Ascending aorta (tissue), 2 donors: ENCODE results near the gene KRT85. TPM values are rescaled to one million over a fixed set of nuclear protein-coding genes. Genes with fewer than 3 reads are reported as not detected.

Experiments
- DNase-seq, 2 donors: peaks; one replicate each; pipeline ENCODE4 v3.0.0-alpha.2; 2019; ENCODE audit warnings: low spot score in 2 of 2
- H3K27ac ChIP-seq, 2 donors: fragments of 200-600 bp; sonication (generic); one replicate each; pipeline ENCODE4 v1.5.1; 2016 to 2017; ENCODE audit warnings: mild to moderate bottlenecking in 1 of 2
- H3K27me3 ChIP-seq: fragments of 200-600 bp; sonication (generic); one replicate; pipeline ENCODE4 v1.5.1; 2017
- H3K36me3 ChIP-seq, 2 donors: fragments of 200-600 bp; sonication (generic); one replicate each; pipeline ENCODE4 v1.5.1; 2016
- H3K4me1 ChIP-seq, 2 donors: fragments of 200-600 bp; sonication (generic); one replicate each; pipeline ENCODE4 v1.5.1; 2016 to 2017; ENCODE audit warnings: mild to moderate bottlenecking in 1 of 2
- H3K4me3 ChIP-seq, 2 donors: fragments of 200-600 bp; sonication (generic); one replicate each; pipeline ENCODE4 v1.5.1; 2016 to 2017; ENCODE audit warnings: mild to moderate bottlenecking in 1 of 2
- H3K9me3 ChIP-seq, 2 donors: fragments of 200-600 bp; sonication (generic); one replicate each; pipeline ENCODE4 v1.5.1; 2016
- intact Hi-C: fragments of 100-400 bp; cut with DNase I; formaldehyde crosslinking; loops from one replicate; pipeline ENCODE4 v1.15.1; 2023
- total RNA-seq: library from RNA; depleted of rRNA; stranded (reverse); fragments of >200 nt; gene quantifications from one replicate; pipeline ENCODE4 v1.1.0, GENCODE V29; 2016
- TF ChIP-seq, protein P1 (sequence below), 3 experiments: fragments of 200-600 bp in 2 of 3; fragments of 450-650 bp in 1 of 3; sonication (generic) in 2 of 3; IDR thresholded peaks; one replicate each; pipeline ENCODE4 v1.5.1; 2016 to 2019; ENCODE audit warnings: antibody characterized with exemption in 3 of 3, mild to moderate bottlenecking in 1 of 3, moderate library complexity in 1 of 3

The KRT85 gene
- total RNA-seq, 1 donor from 2014 or later: not detected

DNA sequence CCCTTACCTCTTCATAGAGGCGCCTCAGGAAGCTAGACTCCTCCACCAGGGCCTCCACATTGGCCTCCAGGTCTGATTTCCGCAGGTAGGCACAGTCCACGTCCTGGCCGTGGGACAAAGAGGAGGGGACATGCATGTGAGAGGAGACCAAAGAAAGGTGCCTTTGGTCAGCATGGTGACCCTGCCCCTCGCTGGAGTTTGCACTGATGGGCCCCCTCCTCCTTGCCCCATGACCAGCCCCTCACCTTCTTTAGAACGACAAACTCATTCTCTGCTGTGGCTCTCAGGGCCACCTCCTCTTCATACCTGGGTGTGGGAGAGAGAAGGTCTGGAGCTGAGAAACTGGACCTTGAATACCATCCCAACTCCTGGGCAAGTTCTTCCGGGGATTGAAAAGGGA, 3.2 kb downstream of the KRT85 start:
- no peaks in the 10 kb centered on the region for H3K4me1 ChIP-seq
- H3K27me3 ChIP-seq: no peaks in the 10 kb centered on the region
- no peak for DNase-seq
- no peak overlapping the region for H3K4me3 ChIP-seq
- no peaks in the 10 kb centered on the region for H3K9me3 ChIP-seq
- no peaks in the 10 kb centered on the region for H3K36me3 ChIP-seq
- no peak overlapping the region for H3K27ac ChIP-seq
- TF ChIP-seq, protein P1, sequence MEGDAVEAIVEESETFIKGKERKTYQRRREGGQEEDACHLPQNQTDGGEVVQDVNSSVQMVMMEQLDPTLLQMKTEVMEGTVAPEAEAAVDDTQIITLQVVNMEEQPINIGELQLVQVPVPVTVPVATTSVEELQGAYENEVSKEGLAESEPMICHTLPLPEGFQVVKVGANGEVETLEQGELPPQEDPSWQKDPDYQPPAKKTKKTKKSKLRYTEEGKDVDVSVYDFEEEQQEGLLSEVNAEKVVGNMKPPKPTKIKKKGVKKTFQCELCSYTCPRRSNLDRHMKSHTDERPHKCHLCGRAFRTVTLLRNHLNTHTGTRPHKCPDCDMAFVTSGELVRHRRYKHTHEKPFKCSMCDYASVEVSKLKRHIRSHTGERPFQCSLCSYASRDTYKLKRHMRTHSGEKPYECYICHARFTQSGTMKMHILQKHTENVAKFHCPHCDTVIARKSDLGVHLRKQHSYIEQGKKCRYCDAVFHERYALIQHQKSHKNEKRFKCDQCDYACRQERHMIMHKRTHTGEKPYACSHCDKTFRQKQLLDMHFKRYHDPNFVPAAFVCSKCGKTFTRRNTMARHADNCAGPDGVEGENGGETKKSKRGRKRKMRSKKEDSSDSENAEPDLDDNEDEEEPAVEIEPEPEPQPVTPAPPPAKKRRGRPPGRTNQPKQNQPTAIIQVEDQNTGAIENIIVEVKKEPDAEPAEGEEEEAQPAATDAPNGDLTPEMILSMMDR (IDR thresholded peaks at IDR 0.05): no peak
- intact Hi-C loops: no loop called here

- no peaks in the 10 kb centered on the region for H3K4me1 ChIP-seq
- TF ChIP-seq, protein P1 (IDR thresholded peaks at IDR 0.05): no peak
- H3K9me3 ChIP-seq: no peaks in the 10 kb centered on the region
- H3K27ac ChIP-seq: no peak overlapping the region
- H3K27me3 ChIP-seq: no peaks in the 10 kb centered on the region
- intact Hi-C loops: no loop called here
- no peak overlapping the region for H3K4me3 ChIP-seq
- no peak for DNase-seq
- no peaks in the 10 kb centered on the region for H3K36me3 ChIP-seq
Measured at GRCh38 chr12:52363111-52363679, 4.1 kb downstream of the KRT85 start.

- Histone ChIP-seq H3K36me3 (no peaks in the 10 kb centered on the region), H3K4me3 (no peak overlapping the region), H3K4me1 (no peaks in the 10 kb centered on the region), H3K9me3 (no peaks in the 10 kb centered on the region), H3K27ac (no peak overlapping the region), H3K27me3 (no peaks in the 10 kb centered on the region)
- no peak for DNase-seq
- TF ChIP-seq, protein P1 (IDR thresholded peaks at IDR 0.05): no peak
- intact Hi-C loops: no loop called here
Measured at GRCh38 chr12:52362118-52362726, 5.1 kb downstream of the KRT85 start.

DNA sequence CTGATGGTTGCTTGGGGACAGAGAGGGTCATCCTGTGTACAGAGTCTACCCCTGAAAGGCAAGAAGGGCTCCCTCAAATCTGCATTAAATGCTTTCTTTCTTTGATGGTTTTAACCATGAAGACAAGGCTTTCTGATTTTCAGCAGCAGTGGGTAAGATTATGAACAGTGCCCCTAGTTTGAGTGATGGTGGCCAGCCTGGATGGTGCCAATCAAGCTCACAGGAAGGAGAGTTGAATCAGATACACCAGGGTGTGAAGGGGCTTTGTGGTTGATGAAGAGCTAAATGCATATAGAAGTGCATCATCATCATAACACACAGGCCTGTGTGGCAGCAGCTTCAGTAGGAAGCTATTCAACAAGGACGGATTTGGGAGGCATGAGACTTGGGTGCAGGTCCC, 5.7 kb downstream of the KRT85 start:
- Histone ChIP-seq H3K9me3 (no peaks in the 10 kb centered on the region), H3K4me3 (no peak overlapping the region), H3K4me1 (no peaks in the 10 kb centered on the region), H3K27ac (no peak overlapping the region), H3K27me3 (no peaks in the 10 kb centered on the region), H3K36me3 (no peaks in the 10 kb centered on the region)
- peak in 1 of 2 donors; percentile 18 for DNase-seq
- TF ChIP-seq, protein P1 (IDR thresholded peaks at IDR 0.05): no peak
- intact Hi-C loops: no loop called here

DNA sequence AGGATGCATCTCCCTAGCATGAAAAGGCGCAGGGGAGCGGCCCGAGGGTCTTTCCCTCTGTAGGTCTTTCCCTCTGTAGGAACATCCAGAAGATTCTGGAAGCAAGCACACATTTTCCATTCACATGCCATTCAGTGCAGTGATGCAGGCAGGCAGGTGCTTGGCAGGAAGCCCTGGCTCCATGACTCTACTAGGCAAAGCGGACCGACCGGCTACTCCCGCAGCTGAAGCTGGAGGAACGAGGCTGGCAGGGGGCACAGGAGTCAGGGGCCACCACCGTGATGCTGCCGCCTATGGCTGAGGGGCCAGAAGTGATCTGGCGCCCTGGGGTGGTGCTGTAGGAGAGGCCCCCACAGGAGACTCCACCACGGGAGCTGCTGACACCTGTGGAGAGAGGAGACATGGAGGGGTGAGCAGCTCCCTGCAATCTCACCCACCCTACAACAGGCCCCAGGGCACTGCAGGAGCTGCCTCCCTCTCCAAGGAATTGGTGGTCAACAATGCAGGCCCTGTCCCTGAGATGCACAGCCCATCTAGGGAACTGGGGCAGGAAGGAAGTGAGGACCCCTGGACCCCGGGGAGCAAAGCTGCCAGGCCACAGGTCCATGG, 6.5 kb downstream of the KRT85 start:
- H3K9me3 ChIP-seq: no peaks in the 10 kb centered on the region
- H3K36me3 ChIP-seq: no peaks in the 10 kb centered on the region
- no peak overlapping the region for H3K4me3 ChIP-seq
- intact Hi-C loops: no loop called here
- H3K27me3 ChIP-seq: no peaks in the 10 kb centered on the region
- DNase-seq: peak in 1 of 2 donors; percentile 61
- no peak overlapping the region for H3K27ac ChIP-seq
- no peaks in the 10 kb centered on the region for H3K4me1 ChIP-seq
- TF ChIP-seq, protein P1 (IDR thresholded peaks at IDR 0.05): no peak
